NCI-H460 (cell line): ENCODE data around the gene BMP10. TPM values are rescaled to one million over a fixed set of nuclear protein-coding genes. Genes with fewer than 3 reads are reported as not detected.

Experiments
- DNase-seq: peaks from one replicate; pipeline ENCODE4 v3.0.0-alpha.2; 2016; ENCODE audit warnings: low read depth; ENCODE audit errors: extremely low read depth
- polyA plus RNA-seq: library from polyadenylated mRNA; depleted of rRNA; stranded (reverse); fragments of >200 nt; gene quantifications from 2 replicates; pipeline ENCODE4 v1.2.3, GENCODE V29; 2014; cell fraction: nucleus; rRNA removed
- total RNA-seq: library from RNA; depleted of rRNA; stranded (reverse); fragments of >200 nt; shearing (Covaris generic); gene quantifications from 2 replicates; pipeline ENCODE4 v1.2.3, GENCODE V29; 2014; rRNA removed

BMP10 gene
- total RNA-seq, result not detected in 2 replicates
- not detected in 2 replicates for polyA plus RNA-seq

DNA sequence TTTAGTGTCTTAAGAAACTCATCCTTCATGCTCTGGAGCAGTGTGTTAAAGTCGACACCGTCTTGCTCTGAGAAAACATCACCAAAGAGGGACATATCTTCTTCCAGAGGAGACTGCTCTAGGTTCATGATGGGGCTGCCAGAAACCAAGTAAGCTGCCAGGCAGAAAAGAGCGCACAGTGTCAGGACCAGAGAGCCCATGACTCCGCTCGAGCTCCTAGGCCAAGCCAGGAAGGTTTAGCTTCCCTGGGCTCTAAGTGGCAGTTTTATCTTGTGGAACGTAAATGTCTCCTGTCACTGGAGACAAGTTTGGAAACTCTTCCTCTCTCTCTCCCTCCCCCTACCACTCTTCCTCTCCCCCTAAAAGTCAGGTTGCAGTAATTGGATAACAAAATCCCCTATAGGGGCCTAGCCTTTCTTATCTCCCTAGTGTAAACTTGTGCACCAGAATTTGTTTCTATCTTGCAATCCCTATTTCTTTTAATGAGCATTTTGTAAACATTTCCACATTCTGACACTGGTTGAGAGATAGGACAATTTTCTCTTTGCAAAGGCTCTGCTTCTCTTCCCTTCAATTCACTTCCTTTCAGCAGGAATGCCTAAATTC lies at the start of gene BMP10:
Gene BMP10, minus strand, starts transcription at position 239 of the 606 bp plus-strand sequence. Its CDS starts 39 bp downstream, at position 200.
- no peak for DNase-seq

DNA sequence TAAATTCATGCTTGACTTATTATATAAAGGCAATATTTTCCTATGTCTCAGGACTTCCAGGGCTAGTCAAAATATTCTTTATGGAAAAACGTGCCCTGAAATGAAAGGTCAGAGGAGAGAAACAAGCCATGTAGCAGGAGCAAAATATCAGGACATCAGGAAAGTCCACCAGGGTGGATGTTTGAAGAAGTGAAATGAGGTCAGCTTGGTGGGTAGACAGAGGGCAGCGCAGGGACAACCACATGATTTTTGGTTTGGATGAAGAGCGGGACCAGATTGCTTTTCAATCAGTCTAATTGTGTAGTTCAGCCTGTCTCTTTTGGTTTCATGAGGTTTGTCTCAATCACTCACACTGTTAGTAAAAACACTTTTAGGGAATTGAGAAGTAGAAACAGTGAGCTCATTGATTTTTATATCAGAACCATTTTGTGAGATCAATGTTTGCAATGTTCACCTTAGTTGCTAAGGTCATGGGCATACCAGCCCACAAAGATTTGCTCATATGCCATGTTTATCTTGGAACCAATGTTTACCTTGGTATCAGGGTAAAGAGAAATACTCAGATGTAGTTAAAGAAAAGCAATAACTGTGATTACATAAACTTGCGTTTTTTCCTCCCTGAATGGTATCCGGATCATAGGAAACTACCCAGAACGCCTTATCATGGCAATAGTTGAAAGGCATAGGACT lies 49.4 kb upstream of the BMP10 start:
- DNase-seq, result no peak

GRCh38 chr2:68918497-68918896 lies 47.3 kb upstream of the BMP10 start:
- DNase-seq, result no peak

- DNase-seq, result no peak
Measured at GRCh38 chr2:68917034-68917718, 46.0 kb upstream of the BMP10 start.

DNA sequence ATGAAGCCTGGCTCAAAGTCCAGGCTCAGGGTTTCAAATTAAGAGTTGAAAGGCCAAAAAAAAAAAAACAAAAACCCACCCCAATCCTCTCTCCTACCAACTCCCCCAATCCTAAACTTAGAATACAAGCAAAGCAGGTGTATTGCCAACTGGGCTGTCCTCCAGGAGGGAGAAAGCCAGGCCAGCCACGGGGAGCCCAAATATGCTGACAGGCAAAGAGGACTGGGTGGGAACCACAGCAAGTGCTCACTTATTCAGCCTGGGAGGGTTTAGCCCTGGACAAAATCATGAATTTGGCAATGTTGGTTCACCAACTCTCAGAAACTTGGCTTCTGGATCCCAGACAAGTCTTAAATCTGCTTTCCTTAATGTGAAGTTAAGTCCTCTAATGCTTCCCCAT lies 45.0 kb upstream of the BMP10 start:
- no peak for DNase-seq

DNA sequence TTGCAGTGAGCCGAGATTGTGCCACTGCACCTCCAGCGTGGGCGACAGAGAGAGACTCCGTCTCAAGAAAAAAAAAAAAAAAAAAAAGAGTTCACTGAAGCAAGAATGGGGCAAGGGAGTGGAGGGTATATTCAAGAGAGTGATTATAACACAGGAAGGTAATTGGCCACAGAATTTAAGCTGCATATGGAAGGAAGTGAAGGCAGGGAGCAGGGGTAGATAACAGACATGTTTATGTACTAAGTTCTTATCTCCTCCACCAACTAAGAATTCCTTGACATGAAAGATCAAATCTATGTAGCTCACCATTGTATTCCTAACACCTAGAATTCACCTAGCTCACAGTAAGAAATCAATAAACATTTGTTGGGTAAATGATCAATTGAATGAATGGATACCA lies 44.2 kb upstream of the BMP10 start:
- DNase-seq, result no peak

DNA sequence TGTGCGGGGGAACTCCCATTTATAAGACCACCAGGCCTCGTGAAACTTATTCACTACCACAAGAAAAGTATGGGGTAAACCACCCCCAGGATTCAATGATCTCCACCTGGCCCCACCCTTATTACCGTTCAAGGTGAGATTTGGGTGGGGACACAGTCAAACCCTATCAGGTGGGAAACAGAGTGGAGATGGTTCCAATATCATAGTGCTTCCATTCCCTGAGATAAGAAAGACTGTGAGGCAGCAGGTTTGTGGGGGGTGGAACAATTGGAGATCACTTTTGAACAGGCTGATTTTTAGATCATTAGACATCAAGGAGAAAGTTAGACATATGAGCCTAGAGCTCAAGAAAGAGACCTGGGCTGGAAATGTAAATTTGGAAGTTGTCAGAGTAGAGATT lies 42.2 kb upstream of the BMP10 start:
- no peak for DNase-seq

GRCh38 chr2:68912732-68913131 lies 41.5 kb upstream of the BMP10 start:
- no peak for DNase-seq

DNA sequence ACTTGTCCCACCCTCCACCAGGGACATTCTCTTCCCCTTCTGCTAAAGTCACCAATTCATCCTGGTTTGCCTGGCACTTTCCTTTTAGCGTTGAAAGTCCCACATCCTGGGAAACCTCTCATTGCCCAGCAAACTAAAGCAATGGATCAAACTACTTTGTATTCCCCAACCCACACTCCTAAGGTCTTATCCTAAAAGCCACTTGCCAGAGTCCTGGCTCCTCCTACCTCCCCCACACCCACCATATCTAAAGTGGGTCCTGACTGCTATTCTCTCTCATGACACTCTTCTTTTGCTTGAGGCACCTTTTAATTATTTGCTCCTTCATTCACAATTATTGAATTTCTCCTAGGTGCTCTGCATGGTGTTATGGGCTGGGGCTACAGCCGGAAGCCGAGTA lies 40.9 kb upstream of the BMP10 start:
- no peak for DNase-seq

DNA sequence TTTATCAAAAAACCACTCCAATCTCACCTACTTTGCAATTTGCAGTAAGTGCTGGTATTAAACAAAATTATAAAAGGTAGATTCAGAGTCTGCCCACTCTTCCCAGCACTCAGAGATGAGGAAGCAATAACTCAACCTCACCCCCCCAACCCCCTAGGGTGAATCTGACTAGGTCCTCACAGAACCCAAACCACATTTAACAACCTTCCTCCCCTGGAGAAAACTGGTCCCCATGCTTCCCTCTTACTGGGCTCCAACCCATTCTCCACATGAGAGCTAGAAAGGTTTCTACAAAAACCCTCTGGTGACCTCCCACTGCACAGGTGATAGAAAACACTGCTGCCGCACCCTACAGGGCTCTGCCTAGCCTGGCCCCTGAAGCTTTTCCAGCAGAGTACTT lies 40.5 kb upstream of the BMP10 start:
- no peak for DNase-seq

GRCh38 chr2:68911246-68911645 lies 40.0 kb upstream of the BMP10 start:
- DNase-seq, result no peak

DNA sequence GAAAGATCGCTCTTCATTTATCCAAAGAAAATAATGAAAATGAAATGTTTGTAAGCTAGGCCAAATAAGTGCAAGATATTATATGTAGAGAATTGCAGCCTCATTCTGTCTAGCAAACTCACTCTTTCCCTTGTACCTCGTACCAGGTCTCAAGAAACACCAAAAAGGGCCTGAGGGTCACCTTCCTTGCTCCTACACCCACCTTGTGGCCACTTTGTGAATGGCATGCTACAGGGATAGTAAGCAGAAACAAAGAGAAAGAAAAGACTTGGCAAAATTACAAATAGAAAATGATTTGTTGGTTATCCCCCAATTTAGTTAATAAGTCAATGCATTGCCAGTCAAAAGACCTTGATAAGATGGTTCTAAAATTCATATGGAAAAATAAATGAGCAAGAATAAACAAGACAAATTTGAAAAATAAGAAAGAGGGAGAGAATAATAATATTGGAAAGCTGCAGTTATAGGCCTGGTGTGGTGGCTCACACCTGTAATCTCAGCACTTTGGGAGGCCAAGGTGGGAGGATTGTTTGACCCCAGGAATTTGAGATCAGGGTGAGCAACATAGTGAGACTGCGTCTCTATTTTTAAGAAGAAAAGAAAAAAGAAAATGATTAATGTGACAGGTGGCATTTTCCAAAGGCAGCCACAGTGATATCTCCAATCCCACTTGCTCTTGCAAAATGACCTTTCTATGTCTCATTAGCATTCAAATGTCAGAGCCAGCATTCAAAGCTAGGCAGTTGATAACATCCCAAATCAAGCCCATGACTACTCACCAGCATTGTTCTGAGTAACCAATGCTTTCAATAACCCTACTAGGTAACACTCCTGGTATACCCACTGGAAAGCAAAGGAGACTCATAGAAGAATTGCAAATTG lies 38.8 kb upstream of the BMP10 start:
- DNase-seq, result peak; percentile 78

- peak; percentile 83 for DNase-seq
Measured at GRCh38 chr2:68908392-68908970, 37.3 kb upstream of the BMP10 start.

DNA sequence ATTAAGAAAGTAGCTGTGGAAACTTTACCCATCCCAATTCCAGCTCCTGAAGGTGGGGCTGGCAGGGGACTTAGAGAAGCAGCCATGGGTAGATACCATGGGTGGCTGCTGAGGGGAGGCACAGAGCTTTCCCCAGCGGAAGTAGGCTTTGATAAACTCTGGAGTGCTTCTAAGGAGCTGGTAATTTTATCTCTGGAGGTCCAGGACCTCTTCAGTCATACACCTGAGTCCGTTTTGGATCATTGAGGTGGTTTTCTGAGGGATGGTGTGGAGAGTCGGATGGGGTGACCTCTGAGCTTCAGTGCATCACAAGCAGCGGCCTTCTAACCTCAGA lies 36.7 kb upstream of the BMP10 start:
- no peak for DNase-seq

GRCh38 chr2:68907232-68907919 lies 36.2 kb upstream of the BMP10 start:
- DNase-seq, result no peak

GRCh38 chr2:68906716-68907115 lies 35.5 kb upstream of the BMP10 start:
- no peak for DNase-seq

GRCh38 chr2:68905116-68905515 lies 33.9 kb upstream of the BMP10 start:
- no peak for DNase-seq

GRCh38 chr2:68901561-68901960 lies 30.4 kb upstream of the BMP10 start:
- DNase-seq, result no peak

- no peak for DNase-seq
Measured at GRCh38 chr2:68901199-68901514, 30.0 kb upstream of the BMP10 start.

- no peak for DNase-seq
Measured at GRCh38 chr2:68900496-68901198, 29.4 kb upstream of the BMP10 start.
